Stimulated activated CD4-positive, alpha-beta T cell treated with anti-CD3 and anti-CD28 coated beads, Interleukin-12 subunit alpha, Interleukin-12 subunit beta, amount 100 ng/mL, for 48 hours (primary cell): ENCODE measurements around the gene GALE.
"Not testable (repeated sequence)": the region's sequence is repeated elsewhere in the genome, so short reads cannot be mapped to it uniquely, and the experiment has no call there.

Source experiments
- DNase-seq, 3 donors: peaks; one replicate each; pipeline ENCODE4 v3.0.0-alpha.2; 2020; ENCODE audit warnings: low read depth in 2 of 3, low spot score in 1 of 3

The GALE gene

DNA sequence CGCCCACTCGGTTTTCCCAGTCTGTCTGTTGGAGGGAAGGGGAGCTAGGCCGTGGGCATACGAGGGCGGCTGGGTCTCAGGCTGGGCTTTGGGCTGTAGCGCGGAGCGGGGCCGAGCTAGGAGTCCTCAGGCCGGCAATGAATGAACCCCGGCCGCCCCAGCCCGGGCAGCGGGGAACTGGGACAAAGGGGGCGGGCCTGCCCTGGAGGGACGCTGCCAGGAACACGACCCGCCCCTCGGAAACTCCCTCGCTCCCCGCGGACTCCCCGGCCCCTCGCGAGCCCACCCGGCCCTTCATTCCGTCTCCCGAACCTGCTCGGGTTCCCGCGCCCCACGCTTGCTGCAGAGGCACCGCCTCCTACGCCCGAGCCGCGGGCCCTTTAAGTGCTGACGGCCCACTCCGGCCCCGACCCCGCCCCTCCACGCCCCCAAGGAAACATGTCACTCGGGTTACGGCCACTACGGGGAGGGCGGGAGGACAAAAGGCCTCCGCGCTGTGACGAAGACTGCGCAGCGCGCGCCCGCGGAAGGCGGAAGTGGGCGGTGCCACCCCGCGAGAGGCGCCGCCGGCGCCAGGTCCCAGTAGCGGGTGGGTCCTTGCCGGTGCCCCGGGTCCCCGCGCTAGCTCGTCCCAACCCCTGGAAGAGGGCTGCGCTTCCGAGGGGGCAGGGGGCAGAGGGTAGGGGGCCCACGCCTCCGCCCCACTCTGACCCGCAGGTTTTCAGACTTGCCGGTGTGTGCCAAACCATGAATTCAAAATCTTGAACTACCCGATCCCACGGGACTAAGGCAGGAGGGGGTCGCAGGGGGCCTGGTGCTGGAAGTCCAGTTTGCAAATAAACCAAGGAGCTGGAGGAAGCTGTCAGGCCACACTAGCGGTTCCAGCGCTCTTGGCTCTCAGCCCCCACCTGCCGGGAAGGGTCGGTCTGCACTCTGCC is at the start of gene GALE:
TSS of gene GALE (minus strand) at position 355 of the 938 bp plus-strand sequence. CDS start 1,747 bp downstream, outside the sequence.
- peak; percentile 91 to 98 (median 95) for DNase-seq

DNA sequence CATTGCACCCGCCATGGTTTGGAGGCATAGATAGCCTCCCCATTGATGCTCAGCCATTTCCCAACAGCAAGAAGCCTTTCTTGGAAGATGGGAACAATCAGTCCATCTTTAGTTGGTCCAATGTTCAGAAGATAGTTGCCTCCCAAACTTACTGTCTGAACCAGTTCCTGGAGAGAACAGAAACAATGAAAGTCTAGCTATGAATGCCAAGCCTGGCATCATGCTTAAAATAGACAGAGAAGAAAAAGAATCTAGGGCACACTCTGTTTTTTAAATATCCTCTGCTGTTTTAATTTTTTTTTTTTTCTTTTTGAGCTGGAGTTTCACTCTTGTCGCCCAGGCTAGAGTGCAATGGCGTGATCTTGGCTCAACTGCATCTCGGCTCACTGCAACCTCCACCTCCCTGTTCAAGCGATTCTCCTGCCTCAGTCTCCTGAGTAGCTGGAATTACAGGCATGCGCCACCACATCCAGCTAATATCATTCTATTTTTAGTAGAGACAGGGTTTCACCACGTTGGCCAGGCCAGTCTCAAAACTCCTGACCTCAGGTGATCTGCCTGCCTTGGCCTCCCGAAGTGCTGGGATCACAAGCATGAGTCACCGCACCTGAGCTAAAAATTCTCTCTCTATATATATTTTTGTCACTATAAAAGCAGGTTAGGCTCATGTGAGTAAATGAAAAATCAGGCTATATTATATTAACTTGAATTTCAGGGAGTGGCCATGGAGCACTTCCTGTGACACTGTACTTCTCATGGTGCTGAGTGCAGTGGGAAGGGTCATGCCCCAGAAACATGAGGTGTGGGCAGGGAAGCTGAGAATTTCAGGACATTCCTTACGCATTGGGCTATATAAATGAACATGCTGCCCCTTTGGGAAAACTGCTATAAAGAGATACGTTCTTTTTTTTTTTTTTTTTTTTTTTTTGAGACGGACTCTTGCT is 48.4 kb upstream of the GALE start:
- DNase-seq, result no peak

DNA sequence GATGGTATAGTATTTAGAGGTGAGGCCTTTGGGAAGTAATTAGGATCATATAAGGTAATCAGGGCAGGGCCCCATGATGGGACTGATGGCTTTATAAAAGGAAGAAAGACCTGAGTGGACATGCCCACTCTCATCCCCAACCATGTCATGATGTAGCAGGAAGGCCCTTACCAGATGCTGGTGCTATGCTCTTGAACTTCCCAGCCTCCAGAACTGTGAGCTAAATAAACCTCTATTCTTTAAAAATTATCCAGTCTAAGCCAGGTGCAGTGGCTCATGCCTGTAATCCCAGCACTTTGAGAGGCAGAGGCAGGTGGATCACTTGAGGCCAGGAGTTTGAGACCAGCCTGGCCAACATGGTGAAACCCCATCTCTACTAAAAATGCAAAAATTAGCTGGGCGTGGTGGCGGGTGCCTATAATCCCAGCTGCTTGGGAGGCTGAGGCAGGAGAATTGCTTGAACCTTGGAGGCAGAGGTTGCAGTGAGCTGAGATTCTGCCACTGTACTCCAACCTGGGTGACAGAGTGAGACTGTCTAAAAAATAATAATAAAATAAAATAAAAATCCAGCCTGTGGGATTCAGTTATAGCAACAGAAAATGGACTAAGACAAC is 47.0 kb upstream of the GALE start:
- DNase-seq, result not testable (repeated sequence)

DNA sequence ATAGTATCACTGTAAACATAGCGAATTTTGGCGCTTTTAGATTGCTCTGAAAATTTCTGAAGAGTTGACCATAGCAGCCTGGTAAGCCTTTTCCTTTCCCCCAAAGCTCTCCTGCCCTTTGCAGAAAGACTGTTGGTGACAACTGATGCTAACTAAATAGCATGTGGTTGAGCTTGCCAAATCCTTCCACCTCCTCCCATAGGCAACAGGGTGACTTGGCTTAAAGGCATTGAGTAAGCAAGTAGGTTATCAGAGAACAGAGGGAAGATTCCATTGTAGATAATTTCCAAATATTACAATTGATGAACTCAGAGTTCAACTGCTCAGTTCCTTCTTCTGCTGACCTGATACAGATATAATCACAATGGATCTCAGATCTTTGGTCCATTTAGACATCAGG is 44.6 kb upstream of the GALE start:
- no peak for DNase-seq

DNA sequence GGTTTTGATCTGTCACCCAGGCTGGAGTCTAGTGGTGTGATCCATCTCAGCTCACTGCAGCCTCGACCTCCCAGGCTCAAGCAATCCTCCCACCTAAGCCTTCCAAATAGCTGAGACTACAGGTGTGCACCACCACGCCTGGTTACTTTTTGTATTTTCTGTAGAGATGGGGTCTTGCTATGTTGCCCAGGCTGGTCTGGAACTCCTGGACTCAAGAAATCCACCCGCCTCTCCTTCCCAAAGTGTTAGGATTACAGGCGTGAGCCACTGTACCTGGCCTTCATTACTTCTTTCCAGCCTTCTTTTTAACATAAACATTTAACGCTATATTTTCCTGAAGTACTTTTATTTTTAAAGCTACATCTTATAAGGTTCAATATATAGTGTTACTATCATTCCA is 43.1 kb upstream of the GALE start:
- no peak for DNase-seq

DNA sequence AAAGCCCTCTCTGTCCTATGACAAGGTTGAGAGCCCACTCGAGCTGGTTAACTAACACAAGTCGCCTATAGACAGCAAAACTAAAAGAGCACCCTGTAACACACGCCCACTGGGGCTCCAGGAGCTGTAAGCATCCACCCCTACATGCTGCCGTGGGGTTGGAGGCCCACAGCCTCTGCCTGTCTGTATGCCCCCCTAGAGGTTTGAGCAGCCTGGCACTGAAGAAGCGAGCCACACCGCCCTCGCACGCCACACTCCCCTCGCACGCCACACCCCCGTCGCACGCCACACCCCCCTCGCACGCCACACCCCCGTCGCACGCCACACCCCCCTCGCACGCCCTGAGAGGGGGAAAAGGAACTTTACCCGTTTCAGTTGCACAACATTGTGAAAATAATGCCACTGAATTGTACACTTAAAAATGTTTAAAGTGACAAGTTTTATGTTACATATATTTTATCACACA is 37.9 kb upstream of the GALE start:
- peak; percentile 48 to 63 (median 57) for DNase-seq

DNA sequence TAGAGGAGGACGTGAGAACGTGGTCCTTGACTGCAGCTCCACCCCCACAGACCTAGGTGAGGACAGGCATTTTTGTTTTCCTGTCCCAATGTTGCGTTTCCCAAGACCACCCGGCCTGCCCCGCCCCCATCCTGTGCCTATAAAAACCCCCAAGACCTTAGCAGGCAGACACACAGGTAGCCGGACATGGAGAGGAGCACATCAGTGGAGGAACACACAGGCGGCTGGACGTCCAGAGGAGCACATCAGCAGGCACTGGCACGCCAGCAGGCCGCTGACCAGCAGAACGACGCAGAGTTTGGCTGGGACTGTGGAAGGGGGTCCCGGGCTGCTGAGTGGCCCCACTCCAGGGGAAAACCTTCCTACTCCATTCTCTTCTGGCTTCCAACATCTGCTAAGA is 37.4 kb upstream of the GALE start:
- DNase-seq, result no peak

DNA sequence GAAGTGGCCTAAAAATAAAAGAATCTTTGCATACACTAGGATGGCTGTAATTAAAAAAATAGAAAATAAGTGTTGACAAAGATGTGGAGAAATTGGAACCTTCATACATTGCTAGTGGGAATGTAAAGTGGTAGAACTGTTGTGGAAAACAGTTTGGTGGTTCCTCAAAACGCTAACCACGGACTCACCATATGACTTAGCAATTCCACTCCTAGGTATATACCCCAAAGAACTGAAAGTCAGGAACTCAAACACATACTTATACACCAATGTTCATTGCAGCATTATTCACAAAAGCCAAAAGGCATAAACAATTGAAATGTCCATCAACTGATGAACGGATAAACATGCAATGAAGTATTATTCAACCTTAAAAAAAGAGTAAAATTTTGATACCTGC is 35.5 kb upstream of the GALE start:
- no peak for DNase-seq

DNA sequence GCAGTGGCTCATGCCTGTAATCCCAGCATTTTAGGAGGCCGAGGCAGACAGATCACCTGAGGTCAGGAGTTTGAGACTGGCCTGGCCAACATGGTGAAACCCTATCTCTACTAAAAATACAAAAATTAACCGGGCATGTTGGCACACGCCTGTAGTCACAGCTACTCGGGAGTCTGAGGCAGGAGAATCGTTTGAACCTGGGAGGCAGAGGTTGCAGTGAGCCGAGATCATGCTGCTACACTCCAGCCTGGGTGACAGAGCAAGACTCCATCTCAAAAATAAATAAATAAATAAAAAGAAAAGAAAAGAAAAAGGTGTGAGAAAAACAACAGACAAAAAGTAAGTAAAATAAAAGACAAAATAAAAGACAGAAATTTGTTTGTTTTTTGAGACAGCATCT is 33.6 kb upstream of the GALE start:
- not testable (repeated sequence) for DNase-seq

DNA sequence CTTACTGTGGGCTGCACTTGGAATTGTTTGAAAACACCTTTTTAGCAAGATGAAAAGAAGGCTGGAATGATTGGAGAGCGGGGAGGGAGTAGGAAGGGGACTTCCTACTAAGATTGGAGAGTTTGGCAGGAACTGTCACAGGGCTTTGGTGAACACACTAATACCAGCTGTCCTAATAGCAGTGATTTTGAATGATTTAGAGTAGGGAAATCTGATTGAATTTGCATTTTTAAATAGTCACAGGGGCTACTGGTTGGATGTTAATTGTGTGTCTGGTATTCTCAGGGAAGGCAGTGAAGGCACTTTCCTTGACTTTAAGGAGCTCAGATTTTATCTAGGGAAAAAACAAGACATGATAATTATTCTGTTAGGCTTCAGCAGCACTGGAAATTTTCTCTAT is 27.2 kb upstream of the GALE start:
- DNase-seq, result no peak

DNA sequence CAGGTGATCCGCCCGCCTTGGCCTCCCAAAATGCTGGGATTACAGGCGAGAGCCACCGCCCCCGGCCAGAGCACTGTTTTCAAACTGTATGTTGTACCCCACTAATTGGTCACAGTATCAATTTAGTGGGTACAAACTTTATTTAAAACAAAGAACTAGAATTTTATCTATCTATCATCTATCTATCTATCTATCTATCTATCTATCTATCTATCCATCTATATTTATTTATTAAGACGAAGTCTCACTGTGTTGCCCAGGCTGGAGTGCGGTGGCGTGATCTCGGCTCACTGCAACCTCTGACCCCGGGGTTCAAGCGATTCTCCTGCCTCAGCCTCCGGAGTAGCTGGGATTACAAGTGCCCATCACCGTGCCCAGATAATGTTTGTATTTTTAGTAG is 26.0 kb upstream of the GALE start:
- DNase-seq, result not testable (repeated sequence)

DNA sequence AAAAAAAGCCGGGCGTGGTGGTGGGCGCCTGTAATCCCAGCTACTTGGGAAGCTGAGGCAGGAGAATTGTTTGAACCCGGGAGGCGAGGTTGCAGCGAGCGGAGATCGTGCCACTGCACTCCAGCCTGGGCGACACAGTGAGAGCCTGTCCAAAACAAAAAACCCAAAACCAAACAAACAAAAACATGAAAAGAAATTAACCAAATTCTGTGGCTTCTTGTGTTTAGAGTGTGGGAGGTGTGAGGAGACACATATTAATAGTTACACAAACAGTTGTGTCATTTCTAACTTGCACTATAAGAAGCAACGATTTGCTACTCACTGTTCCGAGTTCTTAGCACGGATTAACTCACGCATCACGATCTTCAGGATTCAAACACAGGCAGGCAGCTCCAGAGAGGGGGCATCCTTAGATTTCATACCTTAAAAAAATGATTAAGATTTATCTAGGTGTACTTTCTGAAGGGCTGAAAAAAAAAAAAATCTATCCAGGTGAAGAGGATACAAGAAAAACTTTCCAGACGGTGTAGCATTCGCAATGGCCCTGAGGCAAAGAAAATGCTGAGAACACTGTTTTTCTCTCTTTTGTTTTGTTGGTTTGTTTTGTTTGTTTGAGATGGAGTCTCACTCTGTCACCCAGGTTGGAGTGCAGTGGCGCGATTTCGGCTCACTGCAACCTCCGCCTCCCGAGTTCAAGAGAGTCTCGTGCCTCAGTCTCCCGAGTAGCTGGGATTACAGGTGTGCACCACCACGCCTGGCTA is 25.4 kb upstream of the GALE start:
- DNase-seq, result no peak

DNA sequence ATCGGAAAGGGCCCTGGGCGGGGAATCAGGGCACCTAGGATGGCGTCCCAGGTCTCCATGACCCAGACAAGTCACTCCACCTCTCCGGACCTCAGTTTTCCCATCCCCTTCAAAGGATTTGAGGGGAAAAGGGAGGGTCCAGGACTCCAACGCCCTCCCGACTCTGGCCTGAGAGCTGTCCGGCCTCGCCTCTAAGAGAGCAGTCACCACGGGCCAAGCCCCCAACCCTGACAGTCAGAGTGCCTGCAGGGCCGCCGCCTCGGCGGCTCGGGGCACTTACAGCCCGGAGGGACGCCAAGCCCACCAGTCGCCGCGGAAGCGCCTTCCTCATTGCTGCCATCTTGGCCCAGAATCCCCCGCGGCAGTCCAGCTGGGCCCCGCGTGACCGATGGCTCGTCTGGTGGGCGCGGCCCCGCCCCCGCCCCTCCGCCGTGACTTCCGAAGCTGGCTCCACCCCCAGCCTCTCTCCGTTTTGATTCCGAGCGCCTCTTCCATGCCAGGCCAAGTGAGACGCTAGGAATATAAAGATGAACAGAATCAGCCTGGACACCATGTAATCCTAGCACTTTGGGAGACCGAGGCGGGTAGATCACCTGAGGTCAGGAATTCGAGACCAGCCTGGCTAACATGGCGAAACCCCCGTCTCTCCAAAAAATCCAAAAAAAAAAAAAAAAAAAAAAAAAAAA is 24.7 kb upstream of the GALE start, which contains the start of gene HMGCL:
TSS of gene HMGCL (minus strand) at position 354 of the 686 bp plus-strand sequence. CDS start at position 340, 14 bp downstream.
- peak; percentile 83 to 89 (median 83) for DNase-seq

DNA sequence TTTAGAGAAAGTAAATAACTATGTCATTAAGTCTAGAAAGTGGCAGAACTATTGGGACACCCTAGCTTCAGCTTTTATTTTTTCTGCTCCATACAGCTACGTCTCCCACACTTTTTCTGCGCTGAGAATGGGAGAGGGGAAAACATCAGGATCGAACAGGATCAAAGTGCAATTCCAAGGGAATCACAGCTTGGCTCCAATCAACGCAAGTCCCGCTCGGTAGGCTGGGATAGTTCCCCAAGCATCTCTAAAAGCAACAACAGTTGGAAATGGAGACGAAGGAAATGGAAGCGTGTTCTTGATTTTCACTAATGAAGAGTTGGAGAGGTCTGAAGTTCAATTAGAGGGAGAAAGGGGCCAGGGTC is 24.1 kb upstream of the GALE start:
- no peak for DNase-seq

DNA sequence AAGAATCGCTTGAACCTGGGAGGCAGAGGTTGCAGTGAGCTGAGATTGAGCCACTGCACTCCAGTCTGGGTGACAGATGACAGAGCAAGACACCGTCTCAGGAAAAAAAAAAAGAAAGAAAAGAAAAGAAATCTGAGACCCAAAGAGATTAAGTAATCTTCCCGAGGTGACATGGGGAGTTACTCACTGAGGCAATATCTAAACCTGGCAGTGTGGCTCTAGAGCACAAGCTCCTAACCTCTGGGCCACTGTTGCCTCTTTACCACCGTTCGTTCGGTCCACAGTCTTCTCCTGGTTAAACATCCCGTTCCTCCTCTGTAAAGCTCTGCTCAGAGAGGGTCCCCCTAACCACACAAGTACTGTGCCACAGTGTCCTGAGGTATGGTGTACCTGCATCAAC is 23.2 kb upstream of the GALE start:
- no peak for DNase-seq

DNA sequence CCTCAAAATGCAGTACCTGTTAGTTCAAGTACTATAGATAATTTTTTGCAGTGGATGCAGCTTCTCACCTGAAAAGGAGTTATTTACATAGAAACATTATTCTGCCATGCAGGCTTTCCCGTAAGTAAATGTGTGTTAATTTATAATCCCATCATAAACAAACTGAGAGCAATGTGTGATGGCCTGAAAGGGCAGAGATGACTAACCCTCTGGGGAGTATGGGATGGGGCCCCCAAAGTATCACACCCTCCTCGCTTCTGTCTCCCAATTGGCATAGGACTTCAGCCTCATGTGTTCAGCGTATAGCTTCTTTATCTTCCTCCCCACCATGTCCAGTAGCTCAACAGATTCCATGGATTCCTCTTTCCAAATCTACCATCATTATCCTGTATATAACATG is 17.1 kb upstream of the GALE start:
- DNase-seq, result no peak

DNA sequence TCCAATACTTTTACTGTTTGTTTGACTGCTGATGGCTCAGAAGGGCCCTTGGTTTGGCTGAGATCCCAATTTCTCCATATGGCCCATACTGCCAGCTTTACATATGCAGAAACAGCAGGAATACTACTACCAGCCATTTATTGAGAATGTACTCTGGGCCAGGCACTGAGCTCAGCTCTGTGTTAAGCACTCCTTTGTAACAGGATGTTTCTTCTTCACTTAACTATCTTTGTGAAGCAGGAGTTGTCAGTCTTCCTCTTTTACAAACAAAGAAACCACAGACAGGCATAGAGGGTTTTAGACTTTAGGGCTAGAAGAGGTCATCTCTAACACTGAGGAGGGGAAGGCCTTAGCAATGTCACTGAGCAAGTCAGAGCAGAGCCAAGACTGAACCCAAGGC is 16.4 kb upstream of the GALE start:
- no peak for DNase-seq

DNA sequence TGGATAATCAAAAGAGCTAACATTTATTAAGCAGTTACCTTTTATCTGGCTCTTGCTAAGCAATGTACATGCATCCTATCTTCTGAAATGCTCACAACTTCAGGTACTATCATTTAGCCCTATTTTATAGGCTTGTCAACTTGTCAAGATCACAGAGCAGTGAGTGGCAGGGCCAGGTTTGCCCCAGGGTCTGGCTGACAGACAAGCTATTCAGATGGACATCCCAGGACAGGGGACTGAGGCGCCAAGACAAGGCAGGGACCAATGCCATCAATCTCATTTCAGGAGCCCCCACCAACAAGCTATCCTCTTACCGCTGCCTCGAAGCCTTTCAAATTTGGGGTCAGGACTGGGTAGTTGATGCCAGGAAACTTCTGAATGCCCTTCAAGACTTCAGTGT is 15.8 kb upstream of the GALE start:
- no peak for DNase-seq

DNA sequence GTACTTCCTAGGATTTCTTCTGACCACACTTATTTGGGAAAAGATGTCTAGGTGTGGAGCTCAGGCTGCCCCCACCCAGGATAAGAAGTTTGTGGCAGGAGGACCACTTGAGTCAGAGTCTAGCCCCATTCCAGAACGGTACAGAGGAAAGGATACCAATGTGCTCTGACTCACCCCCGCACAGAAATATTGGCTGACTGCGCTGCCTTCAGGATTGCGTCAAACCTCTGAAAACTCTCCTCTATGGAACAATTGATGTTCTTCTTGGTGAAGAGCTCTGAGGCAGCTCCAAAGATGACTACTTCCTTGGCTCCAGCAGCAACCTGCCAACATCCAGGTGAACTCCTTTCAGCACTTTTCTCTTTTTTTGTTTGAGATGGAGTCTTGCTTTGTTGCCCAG is 13.5 kb upstream of the GALE start:
- DNase-seq, result no peak
